HCT116 (cell line): ENCODE data around the gene GALNT13. TPM values are rescaled to one million over a fixed set of nuclear protein-coding genes. Genes with fewer than 3 reads are reported as not detected.

Experiments
- ATAC-seq: fragments of 200-7000 bp; cut with Tn5 transposase; 2 replicates; pipeline ENCODE4 v1.9.1; 2020; ENCODE audit warnings: mild to moderate bottlenecking, moderate library complexity
- BruUV-seq: library from RNA; stranded (reverse); fragments of 400-500 nt; replicated peaks from 2 replicates; lab custom pipeline; 2021; lab: Mats Ljungman, UMichigan
- CTCF ChIA-PET: fragments of 300-600 bp; sonication (Branson Sonifier 250); formaldehyde crosslinking; loops from one replicate; lab custom pipeline; 2021; ENCODE audit warnings: antibody characterized with exemption; lab: Charles Lee
- POLR2A ChIA-PET: fragments of 300-600, 350-600 bp; sonication (Branson Sonifier 250); formaldehyde crosslinking; loops from one replicate; lab custom pipeline; 2021; ENCODE audit warnings: antibody characterized with exemption; lab: Charles Lee
- RAD21 ChIA-PET, 2 experiments: fragments of 300-600 bp; sonication (Branson Sonifier 250); formaldehyde crosslinking; loops; one replicate each; lab custom pipeline; 2023; ENCODE audit warnings: low total read pairs in 2 of 2; ENCODE audit not compliant: uncharacterized antibody in 2 of 2, unreplicated experiment in 2 of 2, low non-redundant PET in 1 of 2; lab: Charles Lee
- DNase-seq: peaks from one replicate; pipeline ENCODE4 v3.0.0-alpha.2; 2010; ENCODE audit warnings: low read depth, low spot score
- H2AFZ ChIP-seq: fragments of 200-600 bp; shearing (Covaris generic), sonication (generic); 2 replicates; pipeline ENCODE4 v1.6.1; 2017; ENCODE audit warnings: low read depth, mixed run types, mixed read lengths, antibody characterized with exemption, low read length; ENCODE audit not compliant: poor library complexity, severe bottlenecking
- H3K27ac ChIP-seq: 2 replicates; pipeline ENCODE4 v1.5.1; 2012; ENCODE audit warnings: low read depth, low read length
- H3K27me3 ChIP-seq: fragments of 200-600 bp; sonication (generic); 2 replicates; pipeline ENCODE4 v1.6.1; 2016; ENCODE audit warnings: mixed run types, low read length, mixed read lengths; ENCODE audit not compliant: insufficient read depth
- H3K36me3 ChIP-seq, 2 experiments: fragments of 200-500 bp in 1 of 2; fragments of 200-600 bp in 1 of 2; sonication (Bioruptor generic) in 1 of 2; sonication (generic) in 1 of 2; 2 replicates each; pipeline versions ENCODE4 v1.5.1 to v1.6.1; 2014 to 2016; ENCODE audit warnings: low read length in 2 of 2, inconsistent platforms in 1 of 2, mixed read lengths in 1 of 2, mixed run types in 1 of 2; ENCODE audit not compliant: insufficient read depth in 2 of 2, control insufficient read depth in 1 of 2
- H3K4me1 ChIP-seq, 2 experiments: fragments of 200-600 bp in 1 of 2; sonication (generic) in 1 of 2; 2 replicates each; pipeline versions ENCODE4 v1.5.1 to v1.6.1; 2012 to 2017; ENCODE audit warnings: low read length in 2 of 2, inconsistent platforms in 1 of 2, mild to moderate bottlenecking in 1 of 2, mixed read lengths in 1 of 2, mixed run types in 1 of 2, moderate library complexity in 1 of 2; ENCODE audit not compliant: insufficient read depth in 2 of 2, control insufficient read depth in 1 of 2
- H3K4me2 ChIP-seq: fragments of 200-600 bp; sonication (generic); 2 replicates; pipeline ENCODE4 v1.6.1; 2017; ENCODE audit warnings: mixed run types, low read length, mixed read lengths
- H3K4me3 ChIP-seq, 2 experiments: fragments of 200-600 bp in 1 of 2; sonication (generic) in 1 of 2; replicated peaks in 1 of 2; 2 replicates each; pipeline ENCODE4 v1.5.1; 2011 to 2016; ENCODE audit warnings: low read length in 2 of 2, control low read depth in 1 of 2, low read depth in 1 of 2, mild to moderate bottlenecking in 1 of 2, mixed read lengths in 1 of 2, mixed run types in 1 of 2
- H3K79me2 ChIP-seq: fragments of 200-600 bp; sonication (generic); 2 replicates; pipeline ENCODE4 v1.6.1; 2017; ENCODE audit warnings: mild to moderate bottlenecking, mixed run types, low read length, moderate library complexity, mixed read lengths; ENCODE audit not compliant: insufficient read depth
- H3K9ac ChIP-seq: fragments of 200-600 bp; sonication (generic); 2 replicates; pipeline ENCODE4 v1.6.1; 2016; ENCODE audit warnings: low read length, mixed read lengths
- H3K9me2 ChIP-seq: fragments of 200-600 bp; sonication (generic), shearing (Covaris generic); 2 replicates; pipeline ENCODE4 v1.6.1; 2017; ENCODE audit warnings: mixed run types, mild to moderate bottlenecking, moderate library complexity; ENCODE audit not compliant: insufficient read depth
- H3K9me3 ChIP-seq, 2 experiments: fragments of 200-500 bp in 1 of 2; fragments of 200-600 bp in 1 of 2; sonication (Bioruptor generic) in 1 of 2; sonication (generic) in 1 of 2; 2 replicates each; pipeline ENCODE4 v1.6.1; 2014 to 2017; ENCODE audit warnings: low read length in 2 of 2, mixed read lengths in 2 of 2, inconsistent platforms in 1 of 2, low read depth in 1 of 2, mild to moderate bottlenecking in 1 of 2, mixed run types in 1 of 2, moderate library complexity in 1 of 2; ENCODE audit not compliant: control insufficient read depth in 1 of 2, insufficient read depth in 1 of 2
- H4K20me1 ChIP-seq: fragments of 200-600 bp; sonication (generic), shearing (Covaris generic); 2 replicates; pipeline ENCODE4 v1.6.1; 2017; ENCODE audit warnings: mixed run types, mild to moderate bottlenecking, moderate library complexity; ENCODE audit not compliant: insufficient read depth
- CEBPB ChIP-seq: IDR thresholded peaks from 2 replicates; pipeline ENCODE4 v1.6.1; 2012; ENCODE audit warnings: low read depth
- ELF1 ChIP-seq: IDR thresholded peaks from 2 replicates; pipeline ENCODE4 v1.6.1; 2012; ENCODE audit warnings: low read depth, borderline replicate concordance
- EZH2phosphoT487 ChIP-seq: fragments of 200-600 bp; IDR thresholded peaks from 2 replicates; pipeline ENCODE4 v1.6.1; 2018; ENCODE audit warnings: antibody characterized with exemption, borderline replicate concordance
- JUND ChIP-seq: IDR thresholded peaks from 2 replicates; pipeline ENCODE4 v1.6.1; 2012
- POLR2AphosphoS5 ChIP-seq: IDR thresholded peaks from 2 replicates; pipeline ENCODE4 v1.6.1; 2011; ENCODE audit warnings: mild to moderate bottlenecking, low read depth, low read length, moderate library complexity
- RAD21 ChIP-seq: IDR thresholded peaks from 2 replicates; pipeline ENCODE4 v1.6.1; 2012; ENCODE audit warnings: low read depth, mild to moderate bottlenecking
- REST ChIP-seq: IDR thresholded peaks from 2 replicates; pipeline ENCODE4 v1.6.1; 2012; ENCODE audit warnings: low read depth
- SIN3A ChIP-seq: IDR thresholded peaks from 2 replicates; pipeline ENCODE4 v1.6.1; 2012; ENCODE audit warnings: low read depth
- SP1 ChIP-seq: IDR thresholded peaks from 2 replicates; pipeline ENCODE4 v1.6.1; 2012; ENCODE audit warnings: low read depth
- TCF7L2 ChIP-seq: IDR thresholded peaks from 2 replicates; pipeline ENCODE4 v1.7.0; 2011; ENCODE audit warnings: borderline replicate concordance, inconsistent platforms; ENCODE audit not compliant: insufficient read depth, insufficient read length; ENCODE audit errors: extremely low read depth
- YY1 ChIP-seq: IDR thresholded peaks from 2 replicates; pipeline ENCODE4 v1.6.1; 2011; ENCODE audit warnings: low read length, low read depth, moderate library complexity, mild to moderate bottlenecking; ENCODE audit not compliant: insufficient replicate concordance; ENCODE audit errors: extremely low read depth
- ZBTB33 ChIP-seq: IDR thresholded peaks from 2 replicates; pipeline ENCODE4 v1.6.1; 2011; ENCODE audit warnings: mild to moderate bottlenecking, low read length, moderate library complexity; ENCODE audit not compliant: insufficient replicate concordance; ENCODE audit errors: extremely low read depth
- ZFX ChIP-seq: fragments of 450-650 bp; IDR thresholded peaks from 2 replicates; pipeline ENCODE4 v1.6.1; 2017
- ZNF274 ChIP-seq: fragments of 200-500 bp; sonication (Bioruptor generic); IDR thresholded peaks from 2 replicates; pipeline ENCODE4 v1.6.1; 2014; ENCODE audit warnings: mild to moderate bottlenecking, low read depth, low read length, inconsistent platforms
- intact Hi-C: fragments of 100-400 bp; cut with micrococcal nuclease; formaldehyde crosslinking; loops from 2 replicates; pipeline ENCODE4 v1.10.0; 2022
- total RNA-seq: library from RNA; stranded (reverse); gene quantifications from one replicate; pipeline ENCODE4 v1.2.1, GENCODE V29; 2021; ENCODE audit not compliant: unreplicated experiment
- TF ChIP-seq, protein P1 (sequence below): IDR thresholded peaks from 2 replicates; pipeline ENCODE4 v1.6.1; 2012
- TF ChIP-seq, protein P2 (sequence below), 3 experiments: fragments of 200-600 bp in 1 of 3; sonication (generic) in 1 of 3; IDR thresholded peaks in 2 of 3; conservative IDR thresholded peaks in 1 of 3; 2 replicates each; pipeline ENCODE4 v1.5.1; 2012 to 2017; ENCODE audit warnings: low read depth in 2 of 3, low read length in 2 of 3, antibody characterized with exemption in 1 of 3, borderline replicate concordance in 1 of 3, control low read depth in 1 of 3, mild to moderate bottlenecking in 1 of 3, mixed read lengths in 1 of 3, mixed run types in 1 of 3, moderate library complexity in 1 of 3; ENCODE audit not compliant: insufficient read depth in 1 of 3
- TF ChIP-seq, protein P3 (sequence below): IDR thresholded peaks from 2 replicates; pipeline ENCODE4 v1.6.1; 2012

The GALNT13 gene
- total RNA-seq, 1 experiment from 2014 or later, result 0.44 TPM

GRCh38 chr2:154338352-154338967, 466.7 kb downstream of the GALNT13 start:
- no peak for TF ChIP-seq YY1
- no peak for TF ChIP-seq RAD21
- TF ChIP-seq, protein P1, sequence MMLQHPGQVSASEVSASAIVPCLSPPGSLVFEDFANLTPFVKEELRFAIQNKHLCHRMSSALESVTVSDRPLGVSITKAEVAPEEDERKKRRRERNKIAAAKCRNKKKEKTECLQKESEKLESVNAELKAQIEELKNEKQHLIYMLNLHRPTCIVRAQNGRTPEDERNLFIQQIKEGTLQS, result no peak
- no peak for TF ChIP-seq EZH2phosphoT487
- TF ChIP-seq ZBTB33, result no peak
- no peak for TF ChIP-seq REST
- TF ChIP-seq JUND, result no peak
- TF ChIP-seq POLR2AphosphoS5, result no peak
- no peak for TF ChIP-seq CEBPB
- TF ChIP-seq, protein P2, sequence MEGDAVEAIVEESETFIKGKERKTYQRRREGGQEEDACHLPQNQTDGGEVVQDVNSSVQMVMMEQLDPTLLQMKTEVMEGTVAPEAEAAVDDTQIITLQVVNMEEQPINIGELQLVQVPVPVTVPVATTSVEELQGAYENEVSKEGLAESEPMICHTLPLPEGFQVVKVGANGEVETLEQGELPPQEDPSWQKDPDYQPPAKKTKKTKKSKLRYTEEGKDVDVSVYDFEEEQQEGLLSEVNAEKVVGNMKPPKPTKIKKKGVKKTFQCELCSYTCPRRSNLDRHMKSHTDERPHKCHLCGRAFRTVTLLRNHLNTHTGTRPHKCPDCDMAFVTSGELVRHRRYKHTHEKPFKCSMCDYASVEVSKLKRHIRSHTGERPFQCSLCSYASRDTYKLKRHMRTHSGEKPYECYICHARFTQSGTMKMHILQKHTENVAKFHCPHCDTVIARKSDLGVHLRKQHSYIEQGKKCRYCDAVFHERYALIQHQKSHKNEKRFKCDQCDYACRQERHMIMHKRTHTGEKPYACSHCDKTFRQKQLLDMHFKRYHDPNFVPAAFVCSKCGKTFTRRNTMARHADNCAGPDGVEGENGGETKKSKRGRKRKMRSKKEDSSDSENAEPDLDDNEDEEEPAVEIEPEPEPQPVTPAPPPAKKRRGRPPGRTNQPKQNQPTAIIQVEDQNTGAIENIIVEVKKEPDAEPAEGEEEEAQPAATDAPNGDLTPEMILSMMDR (IDR thresholded peaks at IDR 0.05 in 2 of 3, conservative IDR thresholded peaks at IDR 0.05 in 1 of 3; ENCODE audit: borderline replicate concordance in 1 of 3, insufficient read depth in 1 of 3, low read depth in 2 of 3, low read length in 2 of 3), result no peak
- TF ChIP-seq ZFX, result no peak
- TF ChIP-seq SIN3A, result no peak
- no peak for TF ChIP-seq ELF1
- TF ChIP-seq TCF7L2, result no peak
- no peak for TF ChIP-seq SP1
- TF ChIP-seq, protein P3, sequence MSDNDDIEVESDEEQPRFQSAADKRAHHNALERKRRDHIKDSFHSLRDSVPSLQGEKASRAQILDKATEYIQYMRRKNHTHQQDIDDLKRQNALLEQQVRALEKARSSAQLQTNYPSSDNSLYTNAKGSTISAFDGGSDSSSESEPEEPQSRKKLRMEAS, result no peak
- no peak for TF ChIP-seq ZNF274
- RAD21 ChIA-PET, result no interaction called here
- Histone ChIP-seq H4K20me1 (no peaks in the 10 kb centered on the region), H3K4me2 (no peak overlapping the region), H3K9me3 (no peaks in the 10 kb centered on the region), H3K36me3 (no peaks in the 10 kb centered on the region), H3K27ac (no peak overlapping the region), H3K79me2 (no peaks in the 10 kb centered on the region), H3K4me1 (no peaks in the 10 kb centered on the region), H3K4me3 (no peak overlapping the region), H3K27me3 (no peaks in the 10 kb centered on the region), H3K9ac (no peak overlapping the region), H3K9me2 (no peaks in the 10 kb centered on the region), H2AFZ (no peak overlapping the region)
- POLR2A ChIA-PET, result no interaction called here
- ATAC-seq, result no peak
- intact Hi-C loops, result no loop called here
- DNase-seq, result no peak
- CTCF ChIA-PET, result no interaction called here
- no TSS peak for BruUV-seq
